Measurements from ENCODE around the gene PRSS57. TPM values are rescaled to one million over a fixed set of nuclear protein-coding genes. Genes with fewer than 3 reads are reported as not detected.

Gene PRSS57
- total RNA-seq, 1 experiment from 2014 or later, result not detected

DNA sequence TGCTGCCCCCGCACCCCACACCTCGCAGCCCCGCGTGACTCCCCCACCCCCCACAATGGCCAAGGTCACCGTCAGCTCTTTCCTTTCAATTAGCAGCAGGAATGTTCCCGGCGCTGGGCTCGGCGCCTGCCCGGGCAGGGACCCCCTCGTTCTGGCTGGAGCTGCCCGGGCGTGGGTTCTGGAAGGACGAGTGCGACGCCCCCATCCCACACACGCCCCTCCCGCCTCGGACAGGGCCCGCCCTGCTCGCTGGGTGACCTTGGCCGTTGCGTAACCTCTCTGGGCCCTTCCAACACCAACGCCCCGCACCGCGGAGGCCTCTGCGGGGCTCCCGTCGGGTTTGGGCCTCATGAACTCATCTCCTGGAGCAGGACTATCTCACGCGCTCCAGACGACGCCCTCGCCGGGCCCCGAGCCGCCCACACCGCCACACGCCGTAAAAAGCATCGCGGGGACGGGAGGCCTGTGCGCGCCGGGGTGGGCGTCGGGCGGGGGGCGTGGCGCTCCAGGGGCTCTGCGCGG is 23.8 kb upstream of the PRSS57 start:
- Mint-ChIP-seq H3K27ac (ENCODE audit: unreplicated experiment) (no peak overlapping the region), H3K4me3 (ENCODE audit: low read depth, unreplicated experiment) (no peak overlapping the region), H3K27me3 (ENCODE audit: unreplicated experiment) (peaks cover 40% of the 10 kb centered on the region), H3K4me1 (ENCODE audit: low read depth, unreplicated experiment) (no peaks in the 10 kb centered on the region), H3K36me3 (ENCODE audit: insufficient read depth, unreplicated experiment) (peaks cover 6% of the 10 kb centered on the region), H3K9me3 (ENCODE audit: low read depth, unreplicated experiment) (peaks cover 3% of the 10 kb centered on the region)
- DNase-seq, result no peak
- intact Hi-C loops (cut with micrococcal nuclease; ENCODE audit: unreplicated experiment), result no loop called here
- CTCF ChIA-PET, result no interaction called here
- TF ChIP-seq CTCF (IDR thresholded peaks at IDR 0.05; ENCODE audit: unreplicated experiment), result no peak
- BruUV-seq (replicated peaks), result no TSS peak

DNA sequence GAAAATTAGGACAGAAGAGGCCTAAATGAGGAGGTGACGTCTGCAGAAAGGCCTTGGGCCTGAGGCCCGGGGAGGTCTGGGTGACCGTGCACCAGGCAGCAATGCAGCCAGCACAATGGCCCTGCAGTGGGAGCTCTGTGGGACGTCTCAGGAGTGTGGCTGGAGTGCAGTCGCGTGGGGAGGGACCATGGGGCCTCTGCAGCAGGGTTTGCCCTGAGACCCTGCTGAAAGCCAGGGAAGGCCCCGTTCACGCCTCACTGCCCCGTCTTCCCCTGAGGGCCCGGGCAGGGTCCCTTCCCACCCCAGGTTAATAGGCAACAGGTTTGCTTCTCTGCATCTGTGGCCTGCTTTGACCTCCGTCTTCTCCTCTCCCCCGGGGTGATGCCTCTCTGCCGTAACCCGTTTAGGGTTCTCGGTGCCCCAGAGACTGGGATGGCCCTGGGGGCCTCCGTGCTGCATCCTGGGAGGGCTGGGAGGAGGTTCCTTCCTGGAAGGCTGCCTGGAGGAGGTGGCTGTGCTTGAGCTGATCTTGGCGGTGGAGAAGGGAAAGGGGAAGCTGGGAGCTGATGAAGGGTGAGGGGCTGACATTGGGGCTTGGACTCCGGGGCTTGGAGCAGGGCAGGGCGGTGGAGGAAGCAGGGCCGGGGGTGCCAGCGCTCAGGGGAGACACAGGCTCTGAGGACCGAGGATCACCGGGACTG is 23.1 kb upstream of the PRSS57 start:
- TF ChIP-seq CTCF (IDR thresholded peaks at IDR 0.05; ENCODE audit: unreplicated experiment), result no peak
- Mint-ChIP-seq H3K27me3 (ENCODE audit: unreplicated experiment) (peaks cover 40% of the 10 kb centered on the region), H3K27ac (ENCODE audit: unreplicated experiment) (no peak overlapping the region), H3K9me3 (ENCODE audit: low read depth, unreplicated experiment) (peaks cover 3% of the 10 kb centered on the region), H3K36me3 (ENCODE audit: insufficient read depth, unreplicated experiment) (peaks cover 6% of the 10 kb centered on the region), H3K4me1 (ENCODE audit: low read depth, unreplicated experiment) (no peaks in the 10 kb centered on the region), H3K4me3 (ENCODE audit: low read depth, unreplicated experiment) (no peak overlapping the region)
- BruUV-seq (replicated peaks), result no TSS peak
- DNase-seq, result no peak
- intact Hi-C loops (cut with micrococcal nuclease; ENCODE audit: unreplicated experiment), result no loop called here
- CTCF ChIA-PET, result no interaction called here

- no peaks in the 10 kb centered on the region for H3K4me1 Mint-ChIP-seq (ENCODE audit: low read depth, unreplicated experiment)
- no TSS peak for BruUV-seq (replicated peaks)
- intact Hi-C loops (cut with micrococcal nuclease; ENCODE audit: unreplicated experiment), result no loop called here
Observed at GRCh38 chr19:715347-715746, 20.1 kb upstream of the PRSS57 start.

GRCh38 chr19:711254-711653 is 16.0 kb upstream of the PRSS57 start:
- Mint-ChIP-seq H3K36me3 (ENCODE audit: insufficient read depth, unreplicated experiment) (peaks cover 6% of the 10 kb centered on the region), H3K9me3 (ENCODE audit: low read depth, unreplicated experiment) (peaks cover 3% of the 10 kb centered on the region), H3K4me1 (ENCODE audit: low read depth, unreplicated experiment) (no peaks in the 10 kb centered on the region), H3K27ac (ENCODE audit: unreplicated experiment) (no peak overlapping the region), H3K4me3 (ENCODE audit: low read depth, unreplicated experiment) (no peak overlapping the region), H3K27me3 (ENCODE audit: unreplicated experiment) (peaks cover 50% of the 10 kb centered on the region)
- BruUV-seq (replicated peaks), result no TSS peak
- intact Hi-C loops (cut with micrococcal nuclease; ENCODE audit: unreplicated experiment), result no loop called here
- CTCF ChIA-PET, result no interaction called here
- DNase-seq, result no peak
- no peak for TF ChIP-seq CTCF (IDR thresholded peaks at IDR 0.05; ENCODE audit: unreplicated experiment)

More at GRCh38 chr19:715347-715746, 20.1 kb upstream of the PRSS57 start:
- H3K27ac Mint-ChIP-seq (ENCODE audit: unreplicated experiment), result no peak overlapping the region
- CTCF ChIA-PET, result no interaction called here
- peaks cover 6% of the 10 kb centered on the region for H3K36me3 Mint-ChIP-seq (ENCODE audit: insufficient read depth, unreplicated experiment)
- DNase-seq, result no peak
- H3K27me3 Mint-ChIP-seq (ENCODE audit: unreplicated experiment), result peaks cover 64% of the 10 kb centered on the region
- TF ChIP-seq CTCF (IDR thresholded peaks at IDR 0.05; ENCODE audit: unreplicated experiment), result no peak
- H3K9me3 Mint-ChIP-seq (ENCODE audit: low read depth, unreplicated experiment), result peaks cover 3% of the 10 kb centered on the region
- no peak overlapping the region for H3K4me3 Mint-ChIP-seq (ENCODE audit: low read depth, unreplicated experiment)
